ENCODE results near the gene HECTD1.

The HECTD1 gene

GRCh38 chr14:31080484-31080883, 127.1 kb downstream of the HECTD1 start:
- DNase-seq (ENCODE audit: low spot score) = no peak
- Histone ChIP-seq H3K4me1 (ENCODE audit: insufficient read depth, poor library complexity, severe bottlenecking) (peaks cover 11% of the 10 kb centered on the region), H3K4me3 (ENCODE audit: severe bottlenecking) (no peak overlapping the region), H3K27me3 (ENCODE audit: insufficient read depth, poor library complexity, severe bottlenecking) (no peaks in the 10 kb centered on the region), H3K27ac (ENCODE audit: poor library complexity, severe bottlenecking) (peak overlapping the region; percentile 44), H3K36me3 (ENCODE audit: low read depth) (no peaks in the 10 kb centered on the region), H3K9me3 (ENCODE audit: severe bottlenecking) (no peaks in the 10 kb centered on the region)
- ATAC-seq (ENCODE audit: low read depth) = peak; percentile 32; the same call in 2 of the 3 replicates
- TF ChIP-seq CTCF (IDR thresholded peaks at IDR 0.05; ENCODE audit: poor library complexity, severe bottlenecking) = no peak

- TF ChIP-seq CTCF (IDR thresholded peaks at IDR 0.05; ENCODE audit: poor library complexity, severe bottlenecking) = no peak
- Histone ChIP-seq H3K4me1 (ENCODE audit: insufficient read depth, poor library complexity, severe bottlenecking) (peaks cover 11% of the 10 kb centered on the region), H3K36me3 (ENCODE audit: low read depth) (no peaks in the 10 kb centered on the region), H3K27ac (ENCODE audit: poor library complexity, severe bottlenecking) (peak overlapping the region; percentile 44), H3K27me3 (ENCODE audit: insufficient read depth, poor library complexity, severe bottlenecking) (no peaks in the 10 kb centered on the region), H3K9me3 (ENCODE audit: severe bottlenecking) (no peaks in the 10 kb centered on the region), H3K4me3 (ENCODE audit: severe bottlenecking) (no peak overlapping the region)
- peak; percentile 82 for ATAC-seq (ENCODE audit: low read depth)
- no peak for DNase-seq (ENCODE audit: low spot score)
Measured at GRCh38 chr14:31080056-31080455, 127.5 kb downstream of the HECTD1 start.

- Histone ChIP-seq H3K27me3 (ENCODE audit: insufficient read depth, poor library complexity, severe bottlenecking) (no peaks in the 10 kb centered on the region), H3K27ac (ENCODE audit: poor library complexity, severe bottlenecking) (no peak overlapping the region), H3K36me3 (ENCODE audit: low read depth) (no peaks in the 10 kb centered on the region), H3K4me1 (ENCODE audit: insufficient read depth, poor library complexity, severe bottlenecking) (peaks cover 11% of the 10 kb centered on the region), H3K9me3 (ENCODE audit: severe bottlenecking) (no peaks in the 10 kb centered on the region), H3K4me3 (ENCODE audit: severe bottlenecking) (no peak overlapping the region)
- DNase-seq (ENCODE audit: low spot score) = no peak
- TF ChIP-seq CTCF (IDR thresholded peaks at IDR 0.05; ENCODE audit: poor library complexity, severe bottlenecking) = no peak
- no peak for ATAC-seq (ENCODE audit: low read depth)
Measured at GRCh38 chr14:31078766-31079165, 128.8 kb downstream of the HECTD1 start.

- no peaks in the 10 kb centered on the region for H3K36me3 ChIP-seq (ENCODE audit: low read depth)
- peaks cover 17% of the 10 kb centered on the region for H3K4me1 ChIP-seq (ENCODE audit: insufficient read depth, poor library complexity, severe bottlenecking)
- ATAC-seq (ENCODE audit: low read depth) (no peak), DNase-seq (ENCODE audit: low spot score) (no peak)
- no peak for TF ChIP-seq CTCF (IDR thresholded peaks at IDR 0.05; ENCODE audit: poor library complexity, severe bottlenecking)
- H3K9me3 ChIP-seq (ENCODE audit: severe bottlenecking) = no peaks in the 10 kb centered on the region
- no peak overlapping the region for H3K27ac ChIP-seq (ENCODE audit: poor library complexity, severe bottlenecking)
- H3K4me3 ChIP-seq (ENCODE audit: severe bottlenecking) = no peak overlapping the region
- H3K27me3 ChIP-seq (ENCODE audit: insufficient read depth, poor library complexity, severe bottlenecking) = no peaks in the 10 kb centered on the region
Measured at GRCh38 chr14:31075144-31075543, 132.4 kb downstream of the HECTD1 start.

GRCh38 chr14:31071151-31071550, 136.4 kb downstream of the HECTD1 start:
- ATAC-seq (ENCODE audit: low read depth) (no peak), DNase-seq (ENCODE audit: low spot score) (no peak)
- Histone ChIP-seq H3K36me3 (ENCODE audit: low read depth) (no peaks in the 10 kb centered on the region), H3K4me1 (ENCODE audit: insufficient read depth, poor library complexity, severe bottlenecking) (peaks cover 11% of the 10 kb centered on the region), H3K27ac (ENCODE audit: poor library complexity, severe bottlenecking) (peak overlapping the region; percentile 52), H3K27me3 (ENCODE audit: insufficient read depth, poor library complexity, severe bottlenecking) (no peaks in the 10 kb centered on the region), H3K4me3 (ENCODE audit: severe bottlenecking) (no peak overlapping the region), H3K9me3 (ENCODE audit: severe bottlenecking) (no peaks in the 10 kb centered on the region)
- TF ChIP-seq CTCF (IDR thresholded peaks at IDR 0.05; ENCODE audit: poor library complexity, severe bottlenecking) = no peak

All from RWPE2 (cell line).